Upper lobe of left lung (tissue), 6 donors: ENCODE results near the gene SGCG. TPM values are rescaled to one million over a fixed set of nuclear protein-coding genes. Genes with fewer than 3 reads are reported as not detected.
"Not testable (repeated sequence)": the region's sequence is repeated elsewhere in the genome, so short reads cannot be mapped to it uniquely, and the experiment has no call there.

ENCODE experiments used
- ATAC-seq, 2 donors: fragments of 200-7000 bp; cut with Tn5 transposase; one replicate each; pipeline ENCODE4 v1.9.1; 2022; ENCODE audit warnings: mild to moderate bottlenecking in 2 of 2, moderate library complexity in 2 of 2; ENCODE audit not compliant: low FRiP score in 2 of 2
- DNase-seq, 2 donors: peaks; one replicate each; pipeline ENCODE4 v3.0.0-alpha.2; 2019 to 2020
- H3K27ac ChIP-seq, 4 donors: fragments of 200-600 bp; sonication (generic); one replicate each; pipeline ENCODE4 v1.5.1; 2016 to 2019
- H3K27me3 ChIP-seq, 4 donors: fragments of 200-600 bp; sonication (generic); one replicate each; pipeline ENCODE4 v1.5.1; 2017 to 2019
- H3K36me3 ChIP-seq, 4 donors: fragments of 200-600 bp; sonication (generic); one replicate each; pipeline ENCODE4 v1.5.1; 2016 to 2019
- H3K4me1 ChIP-seq, 4 donors: fragments of 200-600 bp; sonication (generic); one replicate each; pipeline ENCODE4 v1.5.1; 2018 to 2019
- H3K4me3 ChIP-seq, 4 donors: fragments of 200-600 bp; sonication (generic); one replicate each; pipeline ENCODE4 v1.5.1; 2017 to 2019; ENCODE audit warnings: mild to moderate bottlenecking in 2 of 4, moderate library complexity in 1 of 4
- H3K9me3 ChIP-seq, 4 donors: fragments of 200-600 bp; sonication (generic); one replicate each; pipeline ENCODE4 v1.5.1; 2018 to 2019
- CTCF ChIP-seq, 6 experiments: fragments of 450-650 bp in 4 of 6; fragments of 200-600 bp in 2 of 6; sonication (generic) in 2 of 6; IDR thresholded peaks; one replicate each; pipeline ENCODE4 v1.5.1; 2016 to 2019; ENCODE audit warnings: antibody characterized with exemption in 6 of 6
- EP300 ChIP-seq, 4 donors: sonication (generic); formaldehyde crosslinking; IDR thresholded peaks; one replicate each; pipeline ENCODE4 v1.5.1; 2017; ENCODE audit warnings: antibody characterized with exemption in 4 of 4, control low read depth in 2 of 4
- POLR2A ChIP-seq, 4 donors: fragments of 450-650 bp; IDR thresholded peaks; one replicate each; pipeline ENCODE4 v1.5.1; 2016 to 2017; ENCODE audit warnings: antibody characterized with exemption in 4 of 4, mild to moderate bottlenecking in 2 of 4
- POLR2AphosphoS5 ChIP-seq, 2 donors: sonication (generic); formaldehyde crosslinking; IDR thresholded peaks; one replicate each; pipeline ENCODE4 v1.5.1; 2017; ENCODE audit warnings: antibody characterized with exemption in 2 of 2
- WGBS, 2 donors: methylation state at CpG; one replicate each; pipeline ENCODE4 v1.1.5; 2017 to 2018; 5-methylcytosine and 5-hydroxymethylcytosine counted together
- total RNA-seq, 6 donors: library from RNA; depleted of rRNA in 4 of 6; stranded (reverse); fragments of >200 nt in 4 of 6; gene quantifications; one replicate each; pipeline versions ENCODE4 v1.1.0 to v1.2.1, GENCODE V29; 2016 to 2021
- donor health status: DM: no; HTN: no; CAD: no; lungs with moderate emphysema.
- donor health status: DM: no; HTN: yes; CAD: no; lungs with severe emphysema.

Gene SGCG
- total RNA-seq: 1 to 10 TPM in 4 of 6 donors, not detected in 2; 1.7 to 4.6 (median 3.0) TPM

- 57 to 73% methylated on average over 6 of the region's 6 CpGs for WGBS, 2 donors
- no peaks in the 10 kb centered on the region for H3K9me3 ChIP-seq
- H3K27ac ChIP-seq: no peak within 1 kb of the TSS
- TF ChIP-seq POLR2AphosphoS5 (IDR thresholded peaks at IDR 0.05) (no peak), EP300 (IDR thresholded peaks at IDR 0.05) (no peak), CTCF (IDR thresholded peaks at IDR 0.05) (no peak), POLR2A (IDR thresholded peaks at IDR 0.05) (no peak)
- H3K4me3 ChIP-seq: no peak within 1 kb of the TSS
- ATAC-seq (no peak), DNase-seq (no peak)
- no peaks in the 10 kb centered on the region for H3K4me1 ChIP-seq
- H3K27me3 ChIP-seq: no peaks in the 10 kb centered on the region
- no peaks in the 10 kb centered on the region for H3K36me3 ChIP-seq
Observed at GRCh38 chr13:23180711-23181110, at the start of gene SGCG. Gene SGCG (plus strand): TSS chr13:23180979. CDS start chr13:23203695, 22,716 bp downstream.

- H3K9me3 ChIP-seq: no peaks in the 10 kb centered on the region
- H3K27me3 ChIP-seq: no peaks in the 10 kb centered on the region
- no peak overlapping the region for H3K27ac ChIP-seq
- no peak overlapping the region for H3K4me3 ChIP-seq
- DNase-seq (no peak), ATAC-seq (peak in 1 of 2 donors; percentile 37)
- no peaks in the 10 kb centered on the region for H3K36me3 ChIP-seq
- no peak for TF ChIP-seq POLR2AphosphoS5 (IDR thresholded peaks at IDR 0.05)
- no peak for TF ChIP-seq EP300 (IDR thresholded peaks at IDR 0.05)
- no peak for TF ChIP-seq POLR2A (IDR thresholded peaks at IDR 0.05)
- no peak for TF ChIP-seq CTCF (IDR thresholded peaks at IDR 0.05)
- WGBS, 2 donors: 69 to 76% methylated on average over 4 to 5 of the region's 5 CpGs
- H3K4me1 ChIP-seq: no peaks in the 10 kb centered on the region
Observed at GRCh38 chr13:23134542-23134941, 46.2 kb upstream of the SGCG start.

GRCh38 chr13:23140492-23140891, 40.3 kb upstream of the SGCG start:
- H3K27ac ChIP-seq: no peak overlapping the region
- DNase-seq (no peak), ATAC-seq (no peak)
- 55 to 57% methylated on average over 2 of the region's 2 CpGs for WGBS, 2 donors
- no peaks in the 10 kb centered on the region for H3K4me1 ChIP-seq
- no peak overlapping the region for H3K4me3 ChIP-seq
- H3K9me3 ChIP-seq: no peaks in the 10 kb centered on the region
- H3K36me3 ChIP-seq: no peaks in the 10 kb centered on the region
- peak; percentile 20 to 45 for TF ChIP-seq POLR2AphosphoS5 (IDR thresholded peaks at IDR 0.05)
- no peak for TF ChIP-seq EP300 (IDR thresholded peaks at IDR 0.05)
- no peaks in the 10 kb centered on the region for H3K27me3 ChIP-seq

GRCh38 chr13:23141964-23142363, 38.8 kb upstream of the SGCG start:
- Histone ChIP-seq H3K4me1 (peaks cover 0 to 1% (median 0%) of the 10 kb centered on the region in 4 donors), H3K27me3 (no peaks in the 10 kb centered on the region), H3K9me3 (no peaks in the 10 kb centered on the region), H3K4me3 (no peak overlapping the region), H3K36me3 (no peaks in the 10 kb centered on the region), H3K27ac (no peak overlapping the region)
- no peak for TF ChIP-seq CTCF (IDR thresholded peaks at IDR 0.05)
- TF ChIP-seq EP300 (IDR thresholded peaks at IDR 0.05): no peak
- no peak for TF ChIP-seq POLR2A (IDR thresholded peaks at IDR 0.05)
- no peak for TF ChIP-seq POLR2AphosphoS5 (IDR thresholded peaks at IDR 0.05)
- WGBS, 2 donors: 91 to 95% methylated on average over 13 to 16 of the region's 24 CpGs
- ATAC-seq (peak in 1 of 2 donors; percentile 34), DNase-seq (peak in 1 of 2 donors; percentile 75)

GRCh38 chr13:23142607-23143006, 38.2 kb upstream of the SGCG start:
- DNase-seq: not testable (repeated sequence)

GRCh38 chr13:23144431-23144830, 36.3 kb upstream of the SGCG start:
- Histone ChIP-seq H3K27me3 (no peaks in the 10 kb centered on the region), H3K4me1 (peaks cover 0 to 6% (median 0%) of the 10 kb centered on the region in 4 donors), H3K9me3 (no peaks in the 10 kb centered on the region), H3K36me3 (no peaks in the 10 kb centered on the region), H3K4me3 (no peak overlapping the region), H3K27ac (no peak overlapping the region)
- no peak for ATAC-seq
- 50 to 76% methylated on average over 2 of the region's 2 CpGs for WGBS, 2 donors
- TF ChIP-seq EP300 (IDR thresholded peaks at IDR 0.05) (no peak), POLR2AphosphoS5 (IDR thresholded peaks at IDR 0.05) (no peak), CTCF (IDR thresholded peaks at IDR 0.05) (no peak), POLR2A (IDR thresholded peaks at IDR 0.05) (no peak)
- DNase-seq: no peak

More at GRCh38 chr13:23142607-23143006, 38.2 kb upstream of the SGCG start:
- H3K4me3 ChIP-seq, H3K9me3 ChIP-seq, H3K36me3 ChIP-seq, ATAC-seq, H3K4me1 ChIP-seq, H3K27ac ChIP-seq, H3K27me3 ChIP-seq: not testable (repeated sequence)
- WGBS, 2 donors: 82 to 90% methylated on average over 7 of the region's 7 CpGs
